Measurements from ENCODE around the gene FGFBP2.

- no peak for TF ChIP-seq CTCF (conservative IDR thresholded peaks at IDR 0.05 in 1 of 2, IDR thresholded peaks at IDR 0.05 in 1 of 2; ENCODE audit: extremely low read depth in 1 of 2, insufficient read depth in 1 of 2, low read depth in 1 of 2, low read length in 2 of 2)
- no peak for TF ChIP-seq EZH2 (IDR thresholded peaks at IDR 0.05; ENCODE audit: borderline replicate concordance, low read length)
These were observed 41.4 kb downstream of the FGFBP2 start for GRCh38 chr4:15921592-15921932.

Data from mammary epithelial cell (primary cell).